Mesothelial cell of epicardium (in vitro differentiated cells): Measurements from ENCODE around the gene EVA1A. TPM values are rescaled to one million over a fixed set of nuclear protein-coding genes. Genes with fewer than 3 reads are reported as not detected.

Experiments used
- DNase-seq, 2 experiments: peaks; one replicate each; pipeline ENCODE4 v3.0.0; 2021; ENCODE audit warnings: low spot score in 2 of 2; ENCODE audit not compliant: unreplicated experiment in 2 of 2
- H3K27ac Mint-ChIP-seq: 2 replicates; pipeline ENCODE4 v1.8.0; 2021; ENCODE audit warnings: mixed read lengths
- H3K27me3 Mint-ChIP-seq: 2 replicates; pipeline ENCODE4 v1.8.0; 2021; ENCODE audit warnings: low read depth, mixed read lengths
- H3K36me3 Mint-ChIP-seq: 2 replicates; pipeline ENCODE4 v1.8.0; 2021; ENCODE audit warnings: mixed read lengths
- H3K4me1 Mint-ChIP-seq: 2 replicates; pipeline ENCODE4 v1.8.0; 2021; ENCODE audit warnings: mixed read lengths
- H3K4me3 Mint-ChIP-seq: 2 replicates; pipeline ENCODE4 v1.8.0; 2021; ENCODE audit warnings: mild to moderate bottlenecking, moderate library complexity, mixed read lengths
- H3K9me3 Mint-ChIP-seq: 2 replicates; pipeline ENCODE4 v1.8.0; 2021; ENCODE audit warnings: mixed read lengths
- total RNA-seq: library from RNA; stranded (reverse); gene quantifications from 3 replicates; pipeline ENCODE4 v1.2.1, GENCODE V29; 2021
- TF ChIP-seq, protein P1 (sequence below): fragments of 200-600 bp; sonication (generic); IDR thresholded peaks from one replicate; pipeline ENCODE4 v1.5.0; 2021; ENCODE audit warnings: antibody characterized with exemption; ENCODE audit not compliant: unreplicated experiment

The EVA1A gene
- total RNA-seq, 1 donor from 2014 or later, result 11.5 TPM

DNA sequence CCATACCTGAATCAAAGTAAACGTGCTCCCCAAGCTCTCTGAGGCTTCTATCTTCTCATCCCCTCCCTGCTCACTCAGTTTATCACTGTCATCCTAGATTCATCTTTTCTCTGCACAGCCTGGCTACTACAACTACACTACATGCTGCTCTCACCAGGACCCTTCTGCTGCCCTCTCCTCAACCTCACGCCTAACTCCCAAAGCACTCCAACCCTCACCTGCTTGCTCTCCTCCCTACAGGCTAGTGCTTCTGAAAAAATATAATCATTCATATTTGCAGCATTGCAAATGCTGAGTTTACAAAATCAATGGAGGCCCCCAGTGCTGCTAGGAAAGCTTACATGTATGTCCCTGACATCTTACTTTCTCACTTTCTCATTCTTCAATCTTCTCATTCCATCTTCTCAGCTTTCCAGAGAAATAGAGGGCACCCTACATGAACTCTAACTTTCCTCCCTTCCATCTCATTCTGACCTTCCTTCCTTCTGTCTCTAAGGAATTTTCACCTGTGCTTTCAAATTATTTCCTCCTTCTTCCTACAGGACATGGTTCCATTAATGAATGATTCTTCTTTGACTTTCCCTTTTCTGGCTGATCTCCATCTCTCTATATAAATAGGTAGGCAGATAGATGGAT, 36.3 kb downstream of the EVA1A start:
- DNase-seq, result no peak
- H3K27me3 Mint-ChIP-seq, result peaks cover 11% of the 10 kb centered on the region
- H3K36me3 Mint-ChIP-seq, result peaks cover 11% of the 10 kb centered on the region
- H3K9me3 Mint-ChIP-seq, result no peaks in the 10 kb centered on the region
- TF ChIP-seq, protein P1, sequence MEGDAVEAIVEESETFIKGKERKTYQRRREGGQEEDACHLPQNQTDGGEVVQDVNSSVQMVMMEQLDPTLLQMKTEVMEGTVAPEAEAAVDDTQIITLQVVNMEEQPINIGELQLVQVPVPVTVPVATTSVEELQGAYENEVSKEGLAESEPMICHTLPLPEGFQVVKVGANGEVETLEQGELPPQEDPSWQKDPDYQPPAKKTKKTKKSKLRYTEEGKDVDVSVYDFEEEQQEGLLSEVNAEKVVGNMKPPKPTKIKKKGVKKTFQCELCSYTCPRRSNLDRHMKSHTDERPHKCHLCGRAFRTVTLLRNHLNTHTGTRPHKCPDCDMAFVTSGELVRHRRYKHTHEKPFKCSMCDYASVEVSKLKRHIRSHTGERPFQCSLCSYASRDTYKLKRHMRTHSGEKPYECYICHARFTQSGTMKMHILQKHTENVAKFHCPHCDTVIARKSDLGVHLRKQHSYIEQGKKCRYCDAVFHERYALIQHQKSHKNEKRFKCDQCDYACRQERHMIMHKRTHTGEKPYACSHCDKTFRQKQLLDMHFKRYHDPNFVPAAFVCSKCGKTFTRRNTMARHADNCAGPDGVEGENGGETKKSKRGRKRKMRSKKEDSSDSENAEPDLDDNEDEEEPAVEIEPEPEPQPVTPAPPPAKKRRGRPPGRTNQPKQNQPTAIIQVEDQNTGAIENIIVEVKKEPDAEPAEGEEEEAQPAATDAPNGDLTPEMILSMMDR, result no peak
- no peak overlapping the region for H3K27ac Mint-ChIP-seq
- no peak overlapping the region for H3K4me3 Mint-ChIP-seq
- H3K4me1 Mint-ChIP-seq, result peaks cover 24% of the 10 kb centered on the region

DNA sequence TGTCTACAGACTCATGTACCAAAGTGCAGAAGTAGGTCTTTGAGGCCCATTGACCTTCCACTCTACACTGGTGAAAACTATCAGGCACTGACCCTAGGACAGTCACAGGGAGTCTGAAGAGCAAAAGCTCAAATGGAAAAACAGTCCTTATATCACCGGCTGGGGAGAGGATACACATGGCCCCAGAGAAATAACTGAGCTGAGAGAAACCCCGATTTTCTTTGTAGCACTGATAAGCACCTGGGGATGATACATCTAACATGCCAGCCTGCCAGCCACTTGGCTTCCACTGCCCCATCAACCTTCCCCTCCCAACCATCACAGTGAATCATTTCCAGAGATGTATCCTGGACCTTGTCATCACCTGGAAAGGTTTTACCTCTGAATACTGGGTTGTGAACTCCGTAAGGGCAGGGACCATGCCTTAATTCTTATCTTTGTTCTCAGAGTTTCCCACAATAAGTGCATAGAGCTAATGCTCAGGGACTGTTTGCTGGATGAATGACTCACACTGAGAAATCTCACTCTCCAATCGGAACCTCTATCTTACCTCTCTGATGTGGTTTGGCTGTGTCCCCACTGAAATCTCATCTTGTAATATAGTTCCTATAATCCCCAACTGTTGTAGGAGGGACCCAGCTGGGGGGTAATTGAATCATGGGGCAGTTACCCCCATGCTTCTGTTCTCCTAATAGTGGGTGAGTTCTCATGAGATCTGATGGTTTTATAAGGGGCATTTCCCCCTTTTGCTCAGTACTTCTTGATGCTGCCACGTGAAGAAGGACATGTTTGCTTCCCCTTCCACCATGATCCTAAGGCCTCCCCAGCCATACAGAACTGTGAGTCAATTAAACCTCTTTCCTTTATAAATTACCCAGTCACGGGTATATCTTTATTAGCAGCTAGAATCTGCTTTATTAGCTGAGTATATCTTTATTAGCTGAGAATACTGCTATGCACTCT, 37.1 kb downstream of the EVA1A start:
- TF ChIP-seq, protein P1, result no peak
- no peak for DNase-seq

DNA sequence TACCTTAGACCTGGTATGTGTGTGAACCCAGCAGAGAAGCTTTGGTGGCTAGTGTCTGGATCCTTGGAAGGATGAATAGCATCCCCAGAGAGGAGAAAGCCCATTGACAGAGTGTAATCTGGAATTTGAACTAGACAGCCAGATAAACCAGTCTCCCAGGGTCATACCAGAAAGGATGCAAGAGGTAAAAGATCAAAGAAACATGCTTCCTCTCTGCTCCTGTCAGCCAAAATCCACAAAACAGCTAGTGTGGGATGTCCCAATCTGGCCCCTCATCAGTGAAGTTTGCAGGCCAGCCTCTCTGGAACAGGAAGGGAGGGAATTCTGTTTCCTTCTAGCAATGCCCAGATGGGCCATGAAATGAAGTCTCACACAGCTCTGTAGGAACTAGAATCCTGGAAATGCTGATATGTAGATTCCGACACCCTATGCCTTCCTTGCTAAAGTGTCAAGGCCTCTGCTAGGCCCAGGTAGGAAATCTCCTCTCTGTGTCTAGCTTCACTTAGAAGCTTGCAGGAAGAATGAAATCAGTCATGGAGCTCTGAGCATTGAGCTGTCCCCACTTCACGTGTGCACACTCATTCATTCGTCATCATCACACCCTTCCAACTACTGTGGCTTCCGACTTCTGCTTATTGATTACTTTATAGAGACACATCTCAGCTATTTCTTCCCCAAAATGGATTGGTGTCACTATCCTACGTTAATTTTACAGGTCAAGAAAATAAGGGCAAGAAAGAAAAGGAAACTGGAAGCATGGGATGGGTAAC, 38.0 kb downstream of the EVA1A start:
- H3K27me3 Mint-ChIP-seq, result peaks cover 20% of the 10 kb centered on the region
- no peaks in the 10 kb centered on the region for H3K9me3 Mint-ChIP-seq
- DNase-seq, result no peak
- peaks cover 13% of the 10 kb centered on the region for H3K4me1 Mint-ChIP-seq
- H3K36me3 Mint-ChIP-seq, result peaks cover 13% of the 10 kb centered on the region
- TF ChIP-seq, protein P1, result no peak
- H3K4me3 Mint-ChIP-seq, result no peak overlapping the region
- no peak overlapping the region for H3K27ac Mint-ChIP-seq

More for the DNA sequence above, 37.1 kb downstream of the EVA1A start:
- Mint-ChIP-seq H3K4me1 (peaks cover 19% of the 10 kb centered on the region), H3K27me3 (peaks cover 18% of the 10 kb centered on the region), H3K27ac (no peak overlapping the region), H3K36me3 (peaks cover 11% of the 10 kb centered on the region), H3K9me3 (no peaks in the 10 kb centered on the region), H3K4me3 (no peak overlapping the region)

DNA sequence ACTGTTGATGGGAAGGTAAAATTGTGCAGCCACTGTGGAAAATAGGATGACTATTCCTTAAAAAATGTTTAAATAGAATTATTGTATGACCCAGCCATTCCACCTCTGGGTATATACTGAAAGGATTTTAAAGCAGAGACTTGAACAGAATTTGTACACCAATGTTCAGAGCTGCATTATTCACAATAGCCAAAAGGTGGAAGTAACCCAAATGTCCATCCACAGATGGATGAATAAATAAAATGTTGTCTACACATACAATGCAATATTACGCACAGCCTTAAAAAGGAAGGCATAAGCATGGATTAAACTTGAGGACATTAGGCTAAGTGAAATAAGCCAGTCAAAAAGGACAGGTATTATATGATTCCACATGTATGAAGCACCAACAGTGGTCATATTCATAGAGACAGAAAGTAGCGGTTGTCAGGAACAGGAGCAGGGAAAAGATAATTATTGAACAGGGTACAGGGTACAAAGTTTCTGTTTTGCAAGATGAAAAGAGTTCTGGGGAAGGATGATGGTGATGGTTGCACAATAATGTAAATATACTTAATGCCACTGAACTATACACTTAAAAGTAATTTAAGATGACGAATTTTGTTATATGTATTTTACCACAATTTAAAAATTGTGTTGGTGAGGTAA, 39.4 kb downstream of the EVA1A start:
- peaks cover 23% of the 10 kb centered on the region for H3K4me1 Mint-ChIP-seq
- H3K27me3 Mint-ChIP-seq, result peaks cover 15% of the 10 kb centered on the region
- no peak for DNase-seq
- H3K9me3 Mint-ChIP-seq, result no peaks in the 10 kb centered on the region
- TF ChIP-seq, protein P1, result no peak
- H3K27ac Mint-ChIP-seq, result no peak overlapping the region
- H3K4me3 Mint-ChIP-seq, result no peak overlapping the region
- H3K36me3 Mint-ChIP-seq, result peaks cover 16% of the 10 kb centered on the region

DNA sequence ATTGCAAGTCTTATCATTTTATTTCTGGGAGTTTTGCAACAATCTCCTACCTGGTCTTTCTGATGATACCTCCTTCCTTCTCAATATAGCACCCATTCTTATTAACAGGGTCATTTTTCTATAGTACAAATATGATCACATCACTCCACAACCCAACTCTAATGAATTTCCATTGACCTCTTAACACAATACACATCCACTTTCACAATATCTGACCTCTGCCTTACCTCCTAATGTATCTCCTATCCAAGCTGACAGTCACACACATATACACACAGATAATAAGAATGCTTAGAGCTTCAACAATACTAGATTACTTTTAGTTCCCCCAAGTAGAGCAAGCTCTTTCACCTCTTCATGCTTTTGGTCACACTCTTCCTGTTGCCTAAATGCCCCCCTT, 40.9 kb downstream of the EVA1A start:
- Mint-ChIP-seq H3K27me3 (peaks cover 14% of the 10 kb centered on the region), H3K9me3 (peaks cover 8% of the 10 kb centered on the region), H3K4me3 (no peak overlapping the region), H3K27ac (no peak overlapping the region), H3K36me3 (peaks cover 27% of the 10 kb centered on the region), H3K4me1 (peaks cover 24% of the 10 kb centered on the region)
- DNase-seq, result no peak
- TF ChIP-seq, protein P1, result no peak
